OCI-LY3 (cell line): Measurements from ENCODE around the gene WDR45.

Experiments
- CTCF ChIP-seq: fragments of 200-600, 300-600 bp; sonication (generic); IDR thresholded peaks from 2 replicates; pipeline ENCODE4 v1.5.1; 2014; ENCODE audit warnings: antibody characterized with exemption, low read length, low read depth
- EZH2phosphoT487 ChIP-seq: fragments of 200-600 bp; shearing (Covaris generic); IDR thresholded peaks from 2 replicates; pipeline ENCODE4 v1.6.1; 2018; ENCODE audit warnings: antibody characterized with exemption, mixed run types, low read depth

- no peak for TF ChIP-seq CTCF
- TF ChIP-seq EZH2phosphoT487, result no peak
Observed at GRCh38 chrX:49053223-49054072, 26.2 kb downstream of the WDR45 start.
